ENCODE data around the gene PGAP2.

- TF ChIP-seq CTCF (IDR thresholded peaks at IDR 0.05) (peak; percentile 71 to 88 (median 77)), POLR2A (IDR thresholded peaks at IDR 0.05) (no peak)
Observed at GRCh38 chr11:3824714-3825472, 16.5 kb downstream of the PGAP2 start.
